HepG2 (cell line): ENCODE results near the gene C5. TPM values are rescaled to one million over a fixed set of nuclear protein-coding genes. Genes with fewer than 3 reads are reported as not detected.

Experiments used
- ARID2 ChIP-seq: sonication (generic); formaldehyde crosslinking; IDR thresholded peaks from 2 replicates; pipeline ENCODE4 v1.8.1; 2022; ENCODE audit warnings: mild to moderate bottlenecking, missing genetic modification reagents, borderline replicate concordance
- CENPBD1 ChIP-seq: sonication (generic); formaldehyde crosslinking; IDR thresholded peaks from 2 replicates; pipeline ENCODE4 v1.8.0; 2022; ENCODE audit warnings: missing genetic modification reagents, low read depth, mild to moderate bottlenecking, borderline replicate concordance
- GABPA ChIP-seq, 2 experiments: IDR thresholded peaks; 2 replicates each; pipeline ENCODE4 v1.6.1; 2011 to 2016; ENCODE audit warnings: low read depth in 2 of 2, low read length in 1 of 2, missing biosample characterization in 1 of 2, missing genetic modification characterization in 1 of 2
- KDM3A ChIP-seq: IDR thresholded peaks from 2 replicates; pipeline ENCODE4 v1.6.1; 2018; ENCODE audit warnings: low read depth, missing compliant biosample characterization
- KLF15 ChIP-seq: sonication (generic); formaldehyde crosslinking; IDR thresholded peaks from 2 replicates; pipeline ENCODE4 v1.8.1; 2023; ENCODE audit warnings: borderline replicate concordance, mild to moderate bottlenecking, inconsistent platforms, missing genetic modification reagents, mixed read lengths
- LBX2 ChIP-seq: sonication (generic); formaldehyde crosslinking; IDR thresholded peaks from 2 replicates; pipeline ENCODE4 v1.5.0; 2020; ENCODE audit warnings: missing genetic modification reagents, mild to moderate bottlenecking, borderline replicate concordance
- MLXIP ChIP-seq: sonication (generic); formaldehyde crosslinking; IDR thresholded peaks from 2 replicates; pipeline ENCODE4 v1.9.0; 2021; ENCODE audit warnings: missing genetic modification reagents, borderline replicate concordance
- MXD3 ChIP-seq: IDR thresholded peaks from 2 replicates; pipeline ENCODE4 v1.6.1; 2016; ENCODE audit warnings: mild to moderate bottlenecking, missing biosample characterization, missing genetic modification reagents
- PBX3 ChIP-seq: sonication (generic); formaldehyde crosslinking; IDR thresholded peaks from 2 replicates; pipeline ENCODE4 v1.8.1; 2023; ENCODE audit warnings: missing genetic modification reagents, inconsistent platforms, borderline replicate concordance
- RBFOX2 ChIP-seq: fragments of 200-400 bp; formaldehyde crosslinking; IDR thresholded peaks from 2 replicates; pipeline ENCODE4 v1.6.1; 2017; ENCODE audit warnings: low read depth, mild to moderate bottlenecking, low read length
- STAT5B ChIP-seq: sonication (generic); formaldehyde crosslinking; IDR thresholded peaks from 2 replicates; pipeline ENCODE4 v1.4.0; 2020; ENCODE audit warnings: missing genetic modification reagents
- THRA ChIP-seq: sonication (generic); formaldehyde crosslinking; IDR thresholded peaks from 2 replicates; pipeline ENCODE4 v1.4.0; 2020; ENCODE audit warnings: missing genetic modification reagents, borderline replicate concordance
- ZNF326 ChIP-seq: sonication (generic); formaldehyde crosslinking; IDR thresholded peaks from 2 replicates; pipeline ENCODE4 v1.4.0; 2020; ENCODE audit warnings: missing genetic modification reagents, borderline replicate concordance
- ZNF563 ChIP-seq: sonication (generic); formaldehyde crosslinking; IDR thresholded peaks from 2 replicates; pipeline ENCODE4 v1.8.0; 2022; ENCODE audit warnings: mild to moderate bottlenecking, moderate library complexity, missing genetic modification reagents
- ZNF710 ChIP-seq: sonication (generic); formaldehyde crosslinking; IDR thresholded peaks from 2 replicates; pipeline ENCODE4 v1.5.0; 2020; ENCODE audit warnings: mild to moderate bottlenecking, missing genetic modification reagents, borderline replicate concordance
- ZNF768 ChIP-seq: sonication (generic); formaldehyde crosslinking; IDR thresholded peaks from 2 replicates; pipeline ENCODE4 v1.4.0; 2020; ENCODE audit warnings: missing genetic modification reagents
- ZNF850 ChIP-seq: sonication (generic); formaldehyde crosslinking; conservative IDR thresholded peaks from 2 replicates; pipeline ENCODE4 v1.9.0; 2021; ENCODE audit warnings: mild to moderate bottlenecking, missing genetic modification reagents
- polyA plus RNA-seq, 8 experiments: library from polyadenylated mRNA; depleted of rRNA in 3 of 8; stranded (reverse) in 7 of 8; unstranded in 1 of 8; fragments of >200 nt; fragmentation: Illumina TruSeq in 4 of 8; extraction: Trizol in 4 of 8; gene quantifications; 2 replicates each; pipeline versions ENCODE4 v1.2.1 to v1.2.3, GENCODE V29; 2011 to 2016; ENCODE audit warnings: low read depth in 4 of 8, missing spikeins in 1 of 8, mixed read lengths in 1 of 8; ENCODE audit not compliant: insufficient read depth in 1 of 8
- total RNA-seq, 5 experiments: library from RNA; depleted of rRNA; stranded (reverse); fragments of >200 nt; fragmentation: Illumina TruSeq; extraction: Trizol; gene quantifications; 2 replicates each; pipeline ENCODE4 v1.2.3, GENCODE V29; 2016; ENCODE audit warnings: low read depth in 1 of 5

The C5 gene
- total and polyA plus RNA-seq, 2 of the 13 experiments (the other 11 are each of a cell fraction or from before 2014, with no cell fraction given): 57.6 to 192 TPM

- TF ChIP-seq CENPBD1 (CRISPR knock-in tag) (no peak; the same call in 1 of the 2 replicates), KLF15 (CRISPR knock-in tag) (peak; percentile 98), GABPA (IDR thresholded peaks at IDR 0.05; ENCODE audit: low read depth, low read length) (peak; percentile 27; the same call in 1 of the 2 replicates), GABPA (CRISPR knock-in tag; IDR thresholded peaks at IDR 0.05; ENCODE audit: low read depth) (peak; percentile 57), ZNF710 (CRISPR knock-in tag) (peak; percentile 56; the same call in 1 of the 2 replicates), STAT5B (no peak), ZNF850 (CRISPR knock-in tag) (0 out of 2 replicates have a peak, but pooled peaks have one; percentile 31), RBFOX2 (peak; percentile 85), KDM3A (CRISPR knock-in tag) (peak; percentile 83; the same call in 1 of the 2 replicates), LBX2 (CRISPR knock-in tag) (no peak; the same call in 1 of the 2 replicates), ZNF768 (peak; percentile 70; the same call in 1 of the 2 replicates), PBX3 (CRISPR knock-in tag) (peak; percentile 40; the same call in 1 of the 2 replicates), MLXIP (CRISPR knock-in tag) (peak; percentile 78; the same call in 1 of the 2 replicates), MXD3 (CRISPR knock-in tag) (peak; percentile 98), THRA (peak; percentile 32; the same call in 1 of the 2 replicates), ZNF563 (CRISPR knock-in tag) (peak; percentile 94), ZNF326 (CRISPR knock-in tag) (no peak), ARID2 (CRISPR knock-in tag) (peak; percentile 84; the same call in 1 of the 2 replicates)
These were observed 24.5 kb upstream of the C5 start, which contains the start of gene CNTRL (continued) for GRCh38 chr9:121074370-121075250.
